ENCODE results near the gene CLNK. TPM values are rescaled to one million over a fixed set of nuclear protein-coding genes. Genes with fewer than 3 reads are reported as not detected.
"Not testable (repeated sequence)": the region's sequence is repeated elsewhere in the genome, so short reads cannot be mapped to it uniquely, and the experiment has no call there.

The CLNK gene
- total and polyA plus RNA-seq, 2 donors from 2014 or later: 2.8 to 4.8 TPM

GRCh38 chr4:10619855-10620254, 64.7 kb downstream of the CLNK start:
- Histone ChIP-seq H3K9ac (ENCODE audit: low read length in 3 of 3) (no peak overlapping the region), H3K27ac (ENCODE audit: low read depth in 2 of 2, low read length in 2 of 2) (no peak overlapping the region), H3K4me1 (ENCODE audit: control insufficient read depth in 2 of 3, insufficient read depth in 2 of 3, low read depth in 1 of 3, low read length in 3 of 3) (no peaks in the 10 kb centered on the region), H3K9me3 (ENCODE audit: control insufficient read depth in 2 of 3, insufficient read depth in 1 of 3, low read length in 3 of 3) (no peaks in the 10 kb centered on the region), H3K27me3 (ENCODE audit: control insufficient read depth, insufficient read depth, low read length) (no peaks in the 10 kb centered on the region), H3K36me3 (ENCODE audit: control insufficient read depth in 2 of 3, insufficient read depth in 3 of 3, low read length in 3 of 3) (no peaks in the 10 kb centered on the region), H3K4me3 (ENCODE audit: low read length in 3 of 3) (no peak overlapping the region)
- no peak for DNase-seq
- FAIRE-seq: no peak
- intact Hi-C loops (cut with DNase I): no loop called here
- TF ChIP-seq CTCF (IDR thresholded peaks at IDR 0.05; ENCODE audit: borderline replicate concordance, extremely low read depth, insufficient read depth): no peak

- H3K9ac ChIP-seq (ENCODE audit: low read length in 3 of 3): no peak overlapping the region
- H3K36me3 ChIP-seq (ENCODE audit: control insufficient read depth in 2 of 3, insufficient read depth in 3 of 3, low read length in 3 of 3): no peaks in the 10 kb centered on the region
- no peaks in the 10 kb centered on the region for H3K9me3 ChIP-seq (ENCODE audit: control insufficient read depth in 2 of 3, insufficient read depth in 1 of 3, low read length in 3 of 3)
- H3K4me3 ChIP-seq (ENCODE audit: low read length in 3 of 3): no peak overlapping the region
- H3K27ac ChIP-seq (ENCODE audit: low read depth in 2 of 2, low read length in 2 of 2): no peak overlapping the region
- TF ChIP-seq CTCF (IDR thresholded peaks at IDR 0.05; ENCODE audit: borderline replicate concordance, extremely low read depth, insufficient read depth): no peak
- H3K4me1 ChIP-seq (ENCODE audit: control insufficient read depth in 2 of 3, insufficient read depth in 2 of 3, low read depth in 1 of 3, low read length in 3 of 3): no peaks in the 10 kb centered on the region
- FAIRE-seq (no peak), DNase-seq (peak in 4 of 5 donors; percentile 28 to 85 (median 64))
- H3K27me3 ChIP-seq (ENCODE audit: control insufficient read depth, insufficient read depth, low read length): no peaks in the 10 kb centered on the region
- intact Hi-C loops (cut with DNase I): no loop called here
Measured at GRCh38 chr4:10619220-10619619, 65.3 kb downstream of the CLNK start.

- H3K27ac ChIP-seq (ENCODE audit: low read depth in 2 of 2, low read length in 2 of 2); H3K4me1 ChIP-seq (ENCODE audit: control insufficient read depth in 2 of 3, insufficient read depth in 2 of 3, low read depth in 1 of 3, low read length in 3 of 3); intact Hi-C loops (cut with DNase I); H3K4me3 ChIP-seq (ENCODE audit: low read length in 3 of 3); FAIRE-seq; H3K36me3 ChIP-seq (ENCODE audit: control insufficient read depth in 2 of 3, insufficient read depth in 3 of 3, low read length in 3 of 3); H3K9me3 ChIP-seq (ENCODE audit: control insufficient read depth in 2 of 3, insufficient read depth in 1 of 3, low read length in 3 of 3); H3K9ac ChIP-seq (ENCODE audit: low read length in 3 of 3); DNase-seq; H3K27me3 ChIP-seq (ENCODE audit: control insufficient read depth, insufficient read depth, low read length): not testable (repeated sequence)
Measured at GRCh38 chr4:10614926-10615325, 69.6 kb downstream of the CLNK start.

GRCh38 chr4:10613926-10614478, 70.6 kb downstream of the CLNK start:
- no peak for TF ChIP-seq CTCF (IDR thresholded peaks at IDR 0.05; ENCODE audit: borderline replicate concordance, extremely low read depth, insufficient read depth)
- Histone ChIP-seq H3K27ac (ENCODE audit: low read depth in 2 of 2, low read length in 2 of 2) (no peak overlapping the region), H3K4me3 (ENCODE audit: low read length in 3 of 3) (no peak overlapping the region), H3K36me3 (ENCODE audit: control insufficient read depth in 2 of 3, insufficient read depth in 3 of 3, low read length in 3 of 3) (no peaks in the 10 kb centered on the region), H3K9ac (ENCODE audit: low read length in 3 of 3) (no peak overlapping the region), H3K4me1 (ENCODE audit: control insufficient read depth in 2 of 3, insufficient read depth in 2 of 3, low read depth in 1 of 3, low read length in 3 of 3) (no peaks in the 10 kb centered on the region), H3K27me3 (ENCODE audit: control insufficient read depth, insufficient read depth, low read length) (no peaks in the 10 kb centered on the region), H3K9me3 (ENCODE audit: control insufficient read depth in 2 of 3, insufficient read depth in 1 of 3, low read length in 3 of 3) (no peaks in the 10 kb centered on the region)
- DNase-seq: no peak
- intact Hi-C loops (cut with DNase I): no loop called here
- no peak for FAIRE-seq
